ENCODE results near the gene PCSK1N.
"Not testable (repeated sequence)": the region's sequence is repeated elsewhere in the genome, so short reads cannot be mapped to it uniquely, and the experiment has no call there.

PCSK1N gene

DNA sequence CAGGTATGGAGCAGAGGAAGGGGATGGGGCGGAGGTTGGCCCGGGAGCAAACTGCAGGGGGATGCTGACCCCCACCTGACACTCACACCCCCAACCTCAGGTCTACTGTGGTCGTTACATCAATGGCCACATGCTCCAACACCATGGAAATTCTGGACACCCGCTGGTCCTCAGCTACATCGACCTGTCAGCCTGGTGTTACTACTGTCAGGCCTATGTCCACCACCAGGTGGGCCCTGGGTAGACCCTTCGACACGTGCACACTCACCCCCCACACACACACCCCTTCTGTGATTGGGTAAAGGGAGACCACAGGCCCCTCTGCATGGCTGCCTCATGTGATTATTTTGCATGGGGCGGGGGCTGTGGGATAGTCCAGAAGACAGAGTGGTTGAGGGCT, 11.3 kb downstream of the PCSK1N start:
- H3K4me3 Mint-ChIP-seq: no peak overlapping the region
- TF ChIP-seq CTCF (IDR thresholded peaks at IDR 0.05; ENCODE audit: unreplicated experiment in 3 of 3): no peak
- H3K27me3 Mint-ChIP-seq (ENCODE audit: low read depth): peaks cover 8% of the 10 kb centered on the region
- H3K4me1 Mint-ChIP-seq: no peaks in the 10 kb centered on the region
- no peak overlapping the region for H3K27ac Mint-ChIP-seq
- H3K36me3 Mint-ChIP-seq (ENCODE audit: low read depth): peaks cover 57% of the 10 kb centered on the region
- peaks cover 31% of the 10 kb centered on the region for H3K9me3 Mint-ChIP-seq

DNA sequence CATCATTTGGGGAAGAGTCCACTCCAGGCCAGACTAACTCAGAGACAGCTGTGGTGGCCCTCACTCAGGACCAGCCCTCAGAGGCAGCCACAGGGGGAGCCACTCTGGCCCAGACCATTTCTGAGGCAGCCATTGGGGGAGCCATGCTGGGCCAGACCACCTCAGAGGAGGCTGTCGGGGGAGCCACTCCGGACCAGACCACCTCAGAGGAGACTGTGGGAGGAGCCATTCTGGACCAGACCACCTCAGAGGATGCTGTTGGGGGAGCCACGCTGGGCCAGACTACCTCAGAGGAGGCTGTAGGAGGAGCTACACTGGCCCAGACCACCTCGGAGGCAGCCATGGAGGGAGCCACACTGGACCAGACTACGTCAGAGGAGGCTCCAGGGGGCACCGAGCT, 12.4 kb downstream of the PCSK1N start:
- Mint-ChIP-seq H3K4me3 (no peak overlapping the region), H3K9me3 (peaks cover 25% of the 10 kb centered on the region), H3K4me1 (no peaks in the 10 kb centered on the region), H3K27ac (no peak overlapping the region), H3K36me3 (ENCODE audit: low read depth) (peaks cover 52% of the 10 kb centered on the region), H3K27me3 (ENCODE audit: low read depth) (peaks cover 3% of the 10 kb centered on the region)
- no peak for TF ChIP-seq CTCF (IDR thresholded peaks at IDR 0.05; ENCODE audit: unreplicated experiment in 3 of 3)

GRCh38 chrX:48819394-48819793, 16.0 kb downstream of the PCSK1N start:
- not testable (repeated sequence) for H3K4me3 Mint-ChIP-seq; H3K4me1 Mint-ChIP-seq; H3K27me3 Mint-ChIP-seq (ENCODE audit: low read depth); H3K27ac Mint-ChIP-seq; H3K9me3 Mint-ChIP-seq
- peaks cover 32% of the 10 kb centered on the region for H3K36me3 Mint-ChIP-seq (ENCODE audit: low read depth)

- TF ChIP-seq CTCF (IDR thresholded peaks at IDR 0.05; ENCODE audit: unreplicated experiment in 3 of 3): no peak
- Mint-ChIP-seq H3K27me3 (ENCODE audit: low read depth) (no peaks in the 10 kb centered on the region), H3K27ac (no peak overlapping the region), H3K4me1 (no peaks in the 10 kb centered on the region), H3K9me3 (peaks cover 10% of the 10 kb centered on the region), H3K4me3 (no peak overlapping the region), H3K36me3 (ENCODE audit: low read depth) (peaks cover 31% of the 10 kb centered on the region)
Measured at GRCh38 chrX:48818866-48819265, 16.5 kb downstream of the PCSK1N start.

- Mint-ChIP-seq H3K36me3 (ENCODE audit: low read depth) (peaks cover 31% of the 10 kb centered on the region), H3K4me3 (no peak overlapping the region), H3K27ac (no peak overlapping the region), H3K9me3 (peaks cover 10% of the 10 kb centered on the region), H3K27me3 (ENCODE audit: low read depth) (no peaks in the 10 kb centered on the region), H3K4me1 (no peaks in the 10 kb centered on the region)
- no peak for TF ChIP-seq CTCF (IDR thresholded peaks at IDR 0.05; ENCODE audit: unreplicated experiment in 3 of 3)
Measured at GRCh38 chrX:48818098-48818497, 17.3 kb downstream of the PCSK1N start.

DNA sequence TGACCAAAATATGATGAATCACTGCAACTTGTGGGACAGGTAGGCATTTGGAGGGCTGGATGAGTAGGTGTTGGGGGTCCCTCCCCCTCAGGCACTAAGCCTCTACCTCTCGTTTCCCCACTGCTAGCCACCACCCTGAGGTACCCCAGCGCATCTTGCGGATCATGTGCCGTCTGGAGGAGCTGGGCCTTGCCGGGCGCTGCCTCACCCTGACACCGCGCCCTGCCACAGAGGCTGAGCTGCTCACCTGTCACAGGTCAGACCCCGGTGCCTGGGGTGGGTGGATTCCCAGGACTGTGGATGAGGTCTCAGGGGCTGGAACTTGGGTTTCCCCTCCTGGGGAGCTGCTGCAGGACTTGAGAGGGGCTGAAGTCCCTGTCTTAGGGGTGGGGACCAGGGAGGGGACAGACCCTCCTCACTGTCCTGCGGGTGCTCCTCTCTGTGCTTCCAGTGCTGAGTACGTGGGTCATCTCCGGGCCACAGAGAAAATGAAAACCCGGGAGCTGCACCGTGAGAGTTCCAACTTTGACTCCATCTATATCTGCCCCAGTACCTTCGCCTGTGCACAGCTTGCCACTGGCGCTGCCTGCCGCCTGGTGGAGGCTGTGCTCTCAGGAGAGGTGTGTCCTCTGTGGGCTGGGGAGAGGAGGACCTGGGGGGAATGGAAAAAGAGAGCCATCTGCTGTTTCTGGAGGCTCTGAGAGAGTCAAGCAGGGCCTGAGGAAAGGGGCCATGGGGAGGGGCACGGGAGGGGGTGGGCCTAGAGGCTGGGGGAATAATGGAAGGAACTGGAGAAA, 19.2 kb downstream of the PCSK1N start:
- H3K36me3 Mint-ChIP-seq (ENCODE audit: low read depth): peaks cover 28% of the 10 kb centered on the region
- peaks cover 7% of the 10 kb centered on the region for H3K9me3 Mint-ChIP-seq
- H3K4me1 Mint-ChIP-seq: no peaks in the 10 kb centered on the region
- no peak for TF ChIP-seq CTCF (IDR thresholded peaks at IDR 0.05; ENCODE audit: unreplicated experiment in 3 of 3)
- no peaks in the 10 kb centered on the region for H3K27me3 Mint-ChIP-seq (ENCODE audit: low read depth)
- H3K27ac Mint-ChIP-seq: no peak overlapping the region
- no peak overlapping the region for H3K4me3 Mint-ChIP-seq
